Measurements from ENCODE around the gene TRPV6. TPM values are rescaled to one million over a fixed set of nuclear protein-coding genes. Genes with fewer than 3 reads are reported as not detected.

The TRPV6 gene
- total and polyA plus RNA-seq, 2 of the 4 experiments (the other 2 are of a cell fraction) = 0.03 TPM; not detected in 1

GRCh38 chr7:142882338-142882678 lies 3.2 kb downstream of the TRPV6 start:
- Histone ChIP-seq H2BK120ac (ENCODE audit: low read depth, low read length) (no peak overlapping the region), H3K9me3 (ENCODE audit: control insufficient read depth, insufficient read depth, low read length) (no peaks in the 10 kb centered on the region), H3K27ac (ENCODE audit: insufficient read depth, low read length) (no peak overlapping the region), H3K4me2 (ENCODE audit: low read depth, low read length) (no peak overlapping the region), H3K4ac (ENCODE audit: low read depth, low read length) (no peak overlapping the region), H3K18ac (ENCODE audit: low read depth, low read length) (no peak overlapping the region), H3K23ac (ENCODE audit: low read depth, low read length) (no peak overlapping the region), H2BK5ac (ENCODE audit: low read depth, low read length, poor library complexity, severe bottlenecking) (no peak overlapping the region), H2AFZ (replicated peaks; ENCODE audit: low read length, poor library complexity) (no peak overlapping the region), H3K9me1 (ENCODE audit: insufficient read depth, low read length) (no peaks in the 10 kb centered on the region), H4K20me1 (ENCODE audit: insufficient read depth, low read length) (no peaks in the 10 kb centered on the region), H2AK9ac (replicated peaks; ENCODE audit: low read depth, low read length, poor library complexity) (no peak overlapping the region), H3K56ac (ENCODE audit: extremely low read depth, insufficient read depth, low read length) (no peak overlapping the region), H3K4me1 (ENCODE audit: control insufficient read depth, insufficient read depth, low read length) (no peaks in the 10 kb centered on the region), H3K27me3 (ENCODE audit: control insufficient read depth, insufficient read depth, low read length) (no peaks in the 10 kb centered on the region), H4K5ac (ENCODE audit: low read depth, low read length) (no peak overlapping the region), H3K4me3 (ENCODE audit: insufficient read depth, low read depth, low read length) (no peak overlapping the region), H3K36me3 (ENCODE audit: control insufficient read depth, insufficient read depth, low read length) (no peaks in the 10 kb centered on the region), H3K14ac (replicated peaks; ENCODE audit: low read depth, low read length) (no peak overlapping the region), H2BK15ac (ENCODE audit: low read depth, low read length) (no peak overlapping the region), H3K79me1 (ENCODE audit: low read depth in 1 of 2, low read length in 2 of 2) (no peaks in the 10 kb centered on the region), H3K9ac (ENCODE audit: low read depth, low read length) (no peak overlapping the region), H2AK5ac (ENCODE audit: low read depth, low read length) (no peak overlapping the region), H4K8ac (ENCODE audit: low read depth in 2 of 2, low read length in 2 of 2) (no peak overlapping the region), H2BK20ac (ENCODE audit: low read depth, low read length) (no peak overlapping the region), H4K91ac (ENCODE audit: insufficient read depth, low read depth, low read length) (no peak overlapping the region)
- in situ Hi-C loops (cut with MboI; ENCODE audit: low sequenced_read_pairs) (no loop called here), dilution Hi-C loops (cut with HindIII; ENCODE audit: low sequenced_read_pairs, unreplicated experiment) (no loop called here), intact Hi-C loops (cut with micrococcal nuclease) (no loop called here)
- TF ChIP-seq POLR2A (IDR thresholded peaks at IDR 0.05; ENCODE audit: low read depth, low read length) (no peak), CHD1 (IDR thresholded peaks at IDR 0.05; ENCODE audit: low read depth, low read length) (no peak), RFX5 (IDR thresholded peaks at IDR 0.05; ENCODE audit: low read depth, low read length) (no peak), CEBPB (IDR thresholded peaks at IDR 0.05; ENCODE audit: low read depth, low read length) (no peak), ELK1 (IDR thresholded peaks at IDR 0.05; ENCODE audit: borderline replicate concordance, low read depth, low read length) (no peak), NFE2L2 (IDR thresholded peaks at IDR 0.05; ENCODE audit: low read depth, low read length) (no peak)
- 60% methylated on average over 1 of the region's 5 CpGs; no CpG with 5 or more reads in 1 of the 2 experiments for WGBS, 2 experiments (ENCODE audit: extremely low coverage in 2 of 2, insufficient read length in 1 of 2)
- BruUV-seq (replicated peaks) = no TSS peak
- POLR2A ChIA-PET (ENCODE audit: unreplicated experiment) = no interaction called here
- DNase-seq = no peak
- CTCF ChIA-PET = no interaction called here
- ATAC-seq (ENCODE audit: low read depth) = no peak
